Small intestine (tissue), 7 donors: ENCODE data around the gene MRPL9. TPM values are rescaled to one million over a fixed set of nuclear protein-coding genes. Genes with fewer than 3 reads are reported as not detected.
"Not testable (repeated sequence)": the region's sequence is repeated elsewhere in the genome, so short reads cannot be mapped to it uniquely, and the experiment has no call there.

ENCODE experiments used
- DNase-seq, 2 donors: peaks; one replicate each; pipeline versions ENCODE4 v3.0.0 to v3.0.0-alpha.2; 2013
- FAIRE-seq: peaks from 2 replicates; lab custom pipeline; 2012; peaks lifted over from hg19 to GRCh38; lab: Jason Lieb, UNC
- H3K27ac ChIP-seq, 3 donors: one replicate each; pipeline ENCODE4 v1.5.1; 2013; ENCODE audit warnings: low read length in 2 of 3, mild to moderate bottlenecking in 2 of 3, control low read depth in 1 of 3, inconsistent platforms in 1 of 3, low read depth in 1 of 3, moderate library complexity in 1 of 3
- H3K27me3 ChIP-seq, 3 donors: one replicate each; pipeline ENCODE4 v1.6.1; 2013; ENCODE audit warnings: low read length in 3 of 3, inconsistent platforms in 1 of 3; ENCODE audit not compliant: control insufficient read depth in 3 of 3, insufficient read depth in 3 of 3
- H3K36me3 ChIP-seq, 3 donors: one replicate each; pipeline ENCODE4 v1.6.1; 2013; ENCODE audit warnings: low read length in 3 of 3, inconsistent platforms in 1 of 3, low read depth in 1 of 3, mild to moderate bottlenecking in 1 of 3, moderate library complexity in 1 of 3; ENCODE audit not compliant: control insufficient read depth in 3 of 3, insufficient read depth in 2 of 3
- H3K4me1 ChIP-seq, 3 donors: one replicate each; pipeline ENCODE4 v1.6.1; 2013; ENCODE audit warnings: low read length in 2 of 3, inconsistent platforms in 1 of 3, low read depth in 1 of 3, mild to moderate bottlenecking in 1 of 3, moderate library complexity in 1 of 3; ENCODE audit not compliant: control insufficient read depth in 3 of 3, insufficient read depth in 2 of 3
- H3K4me3 ChIP-seq, 3 donors: one replicate each; pipeline ENCODE4 v1.5.1; 2013; ENCODE audit warnings: low read length in 3 of 3, control low read depth in 1 of 3, inconsistent platforms in 1 of 3, low read depth in 1 of 3, mild to moderate bottlenecking in 1 of 3, moderate library complexity in 1 of 3
- H3K9me3 ChIP-seq, 2 donors: one replicate each; pipeline ENCODE4 v1.6.1; 2013; ENCODE audit warnings: low read depth in 1 of 2, low read length in 1 of 2; ENCODE audit not compliant: control insufficient read depth in 2 of 2, insufficient read depth in 1 of 2
- WGBS, 3 donors: extraction: QIAGEN DNeasy Blood & Tissue Kit; methylation state at CpG; one replicate each; pipeline ENCODE4 v1.1.7; 2013; 5-methylcytosine and 5-hydroxymethylcytosine counted together
- polyA plus RNA-seq, 4 donors: library from polyadenylated mRNA; stranded (reverse) in 3 of 4; unstranded in 1 of 4; fragments of 200-250 nt in 3 of 4; fragments of 120-200 nt in 1 of 4; gene quantifications; one replicate each; pipeline versions ENCODE4 v1.2.1 to v1.2.3, GENCODE V29; 2013
- donor health status: healthy with polysubstance abuse.
- donor health status: control.
- donor health status: control.
- donor health status: Bipolar disorder and iron deficiency.
- donor health status: healthy.

The MRPL9 gene
- polyA plus RNA-seq, 4 donors = 49.0 to 62.1 (median 51.7) TPM

GRCh38 chr1:151798571-151798970 lies 35.3 kb upstream of the MRPL9 start:
- Histone ChIP-seq H3K4me1 (no peaks in the 10 kb centered on the region), H3K27ac (no peak overlapping the region), H3K27me3 (peaks cover 0 to 37% (median 0%) of the 10 kb centered on the region in 3 donors), H3K36me3 (no peaks in the 10 kb centered on the region), H3K4me3 (no peak overlapping the region), H3K9me3 (no peaks in the 10 kb centered on the region)
- DNase-seq (no peak), FAIRE-seq (no peak)
- 89 to 93% (median 92%) methylated on average over 5 of the region's 5 CpGs for WGBS, 3 donors

- Histone ChIP-seq H3K36me3 (no peaks in the 10 kb centered on the region), H3K27me3 (no peaks in the 10 kb centered on the region), H3K4me3 (peak overlapping the region; percentile 77 to 88 (median 85)), H3K27ac (peak overlapping the region in 2 of 3 donors; percentile 33 to 39), H3K9me3 (no peaks in the 10 kb centered on the region), H3K4me1 (peaks cover 0 to 4% (median 0%) of the 10 kb centered on the region in 3 donors)
- 0 to 1% (median 1%) methylated on average over 46 to 52 of the region's 52 CpGs for WGBS, 3 donors
- FAIRE-seq = no peak
- peak; percentile 17 to 31 for DNase-seq
Measured at GRCh38 chr1:151790940-151791651, 27.8 kb upstream of the MRPL9 start.

GRCh38 chr1:151790071-151790939 lies 27.0 kb upstream of the MRPL9 start, which contains the start of gene TDRKH:
TSS of gene TDRKH (minus strand) at chr1:151790500. CDS start at chr1:151783022, 7,478 bp downstream.
- H3K4me3 ChIP-seq = peak within 1 kb of the TSS; percentile 77 to 88 (median 85)
- no peaks in the 10 kb centered on the region for H3K9me3 ChIP-seq
- peak within 1 kb of the TSS in 2 of 3 donors; percentile 39 to 64 for H3K27ac ChIP-seq
- peak; percentile 51 for FAIRE-seq
- H3K27me3 ChIP-seq = no peaks in the 10 kb centered on the region
- H3K4me1 ChIP-seq = peaks cover 0 to 4% (median 0%) of the 10 kb centered on the region in 3 donors
- H3K36me3 ChIP-seq = no peaks in the 10 kb centered on the region
- DNase-seq = peak; percentile 98 to 100
- 0 to 1% (median 0%) methylated on average over 49 to 58 of the region's 58 CpGs for WGBS, 3 donors

GRCh38 chr1:151787689-151788088 lies 24.4 kb upstream of the MRPL9 start:
- Histone ChIP-seq H3K9me3 (no peaks in the 10 kb centered on the region), H3K4me3 (no peak overlapping the region), H3K36me3 (no peaks in the 10 kb centered on the region), H3K4me1 (peaks cover 0 to 4% (median 0%) of the 10 kb centered on the region in 3 donors), H3K27me3 (no peaks in the 10 kb centered on the region), H3K27ac (no peak overlapping the region)
- 72 to 84% (median 73%) methylated on average over 3 of the region's 3 CpGs for whole genome bisulfite sequencing, 3 donors
- DNase-seq (no peak), FAIRE-seq (no peak)

- Histone ChIP-seq H3K27ac (no peak overlapping the region), H3K9me3 (no peaks in the 10 kb centered on the region), H3K4me3 (no peak overlapping the region), H3K27me3 (no peaks in the 10 kb centered on the region), H3K4me1 (no peaks in the 10 kb centered on the region), H3K36me3 (no peaks in the 10 kb centered on the region)
- WGBS, 3 donors = 69 to 97% (median 80%) methylated on average over 2 of the region's 2 CpGs
- FAIRE-seq (no peak), DNase-seq (no peak)
Measured at GRCh38 chr1:151783796-151784195, 20.5 kb upstream of the MRPL9 start.

GRCh38 chr1:151782741-151783140 lies 19.4 kb upstream of the MRPL9 start:
- FAIRE-seq = no peak
- 90 to 94% (median 94%) methylated on average over 3 of the region's 3 CpGs for WGBS, 3 donors

GRCh38 chr1:151782026-151782425 lies 18.7 kb upstream of the MRPL9 start:
- H3K27ac ChIP-seq, DNase-seq, H3K36me3 ChIP-seq, H3K4me3 ChIP-seq, FAIRE-seq, H3K4me1 ChIP-seq, H3K9me3 ChIP-seq, H3K27me3 ChIP-seq: not testable (repeated sequence)
- 77 to 85% (median 85%) methylated on average over 5 of the region's 5 CpGs for WGBS, 3 donors

More at GRCh38 chr1:151782741-151783140, 19.4 kb upstream of the MRPL9 start:
- H3K36me3 ChIP-seq = no peaks in the 10 kb centered on the region
- H3K27me3 ChIP-seq = no peaks in the 10 kb centered on the region
- no peaks in the 10 kb centered on the region for H3K4me1 ChIP-seq
- H3K27ac ChIP-seq = no peak overlapping the region
- no peak for DNase-seq
- H3K9me3 ChIP-seq = no peaks in the 10 kb centered on the region
- no peak overlapping the region for H3K4me3 ChIP-seq

GRCh38 chr1:151780736-151781135 lies 17.4 kb upstream of the MRPL9 start:
- not testable (repeated sequence) for H3K27ac ChIP-seq, H3K27me3 ChIP-seq, H3K36me3 ChIP-seq, H3K9me3 ChIP-seq, FAIRE-seq, DNase-seq, H3K4me1 ChIP-seq, H3K4me3 ChIP-seq
- WGBS, 3 donors = 87 to 95% (median 93%) methylated on average over 5 of the region's 5 CpGs
